Fibroblast of pulmonary artery (primary cell): ENCODE measurements around the gene DTX3.

Experiments used
- DNase-seq: peaks from one replicate; pipeline ENCODE4 v3.0.0-alpha.2; 2010; ENCODE audit warnings: low read depth
- H3K4me3 ChIP-seq: replicated peaks from 2 replicates; pipeline ENCODE4 v1.5.1; 2011; ENCODE audit warnings: low read depth, mild to moderate bottlenecking, control low read depth, low read length, moderate library complexity
- CTCF ChIP-seq: IDR thresholded peaks from 2 replicates; pipeline ENCODE4 v1.5.1; 2011; ENCODE audit warnings: mild to moderate bottlenecking, control low read depth, low read length, inconsistent platforms; ENCODE audit errors: missing control alignments

DTX3 gene

GRCh38 chr12:57626111-57626920 lies 21.7 kb downstream of the DTX3 start:
- H3K4me3 ChIP-seq: no peak overlapping the region
- no peak for TF ChIP-seq CTCF
- no peak for DNase-seq

GRCh38 chr12:57626921-57627445 lies 22.4 kb downstream of the DTX3 start:
- TF ChIP-seq CTCF: no peak
- no peak overlapping the region for H3K4me3 ChIP-seq
- no peak for DNase-seq

- DNase-seq: no peak
- no peak overlapping the region for H3K4me3 ChIP-seq
- no peak for TF ChIP-seq CTCF
Measured at GRCh38 chr12:57627501-57628279, 23.1 kb downstream of the DTX3 start.

GRCh38 chr12:57628280-57629191 lies 23.9 kb downstream of the DTX3 start:
- no peak for TF ChIP-seq CTCF
- H3K4me3 ChIP-seq: no peak overlapping the region
- DNase-seq: no peak

- no peak overlapping the region for H3K4me3 ChIP-seq
- DNase-seq: no peak
- no peak for TF ChIP-seq CTCF
Measured at GRCh38 chr12:57629897-57630471, 25.4 kb downstream of the DTX3 start.

- DNase-seq: no peak
- no peak overlapping the region for H3K4me3 ChIP-seq
- TF ChIP-seq CTCF: no peak
Measured at GRCh38 chr12:57630891-57631433, 26.3 kb downstream of the DTX3 start.
